Transverse colon (tissue), 3 donors: Measurements from ENCODE around the gene C2orf42.

Experiments
- EP300 ChIP-seq: sonication (generic); formaldehyde crosslinking; IDR thresholded peaks from one replicate; pipeline ENCODE4 v1.6.1; 2017; ENCODE audit warnings: antibody characterized with exemption, low read depth
- POLR2A ChIP-seq: fragments of 450-650 bp; IDR thresholded peaks from one replicate; pipeline ENCODE4 v1.6.1; 2016; ENCODE audit warnings: antibody characterized with exemption, mild to moderate bottlenecking, moderate library complexity
- TF ChIP-seq, protein P1 (sequence below), 5 experiments: fragments of 200-600 bp in 3 of 5; fragments of 450-650 bp in 2 of 5; sonication (generic) in 3 of 5; IDR thresholded peaks; 1 replicate in 2 of 5; 2 replicates in 3 of 5; pipeline ENCODE4 v1.5.1; 2016 to 2017; ENCODE audit warnings: antibody characterized with exemption in 5 of 5, inconsistent platforms in 3 of 5, mild to moderate bottlenecking in 2 of 5, moderate library complexity in 1 of 5

DNA sequence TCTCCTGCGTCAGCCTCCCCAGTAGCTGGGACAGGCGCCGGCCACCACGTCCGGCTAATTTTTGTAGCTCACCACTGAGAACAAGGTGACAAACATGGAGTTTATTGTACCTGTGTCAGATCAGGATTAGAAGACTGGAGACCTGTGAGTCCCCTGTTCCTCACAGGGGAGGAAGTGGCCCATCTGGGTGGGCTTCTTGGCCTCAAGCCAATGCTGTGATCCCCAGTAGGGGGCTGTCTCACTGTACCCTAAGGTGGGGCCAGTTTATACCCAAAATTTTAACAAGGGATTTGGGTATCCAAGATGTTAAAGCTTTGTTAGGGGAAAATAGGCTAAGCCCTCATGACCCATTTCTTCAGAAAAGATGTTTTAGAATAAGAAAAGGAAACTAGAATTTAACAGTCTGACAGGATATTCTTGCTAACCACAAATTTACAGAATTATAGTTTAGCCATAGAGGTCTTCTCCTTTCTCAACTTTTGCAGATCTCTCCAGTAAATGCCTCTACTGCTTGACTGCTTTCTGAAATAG, 87.2 kb downstream of the C2orf42 start:
- TF ChIP-seq, protein P1, sequence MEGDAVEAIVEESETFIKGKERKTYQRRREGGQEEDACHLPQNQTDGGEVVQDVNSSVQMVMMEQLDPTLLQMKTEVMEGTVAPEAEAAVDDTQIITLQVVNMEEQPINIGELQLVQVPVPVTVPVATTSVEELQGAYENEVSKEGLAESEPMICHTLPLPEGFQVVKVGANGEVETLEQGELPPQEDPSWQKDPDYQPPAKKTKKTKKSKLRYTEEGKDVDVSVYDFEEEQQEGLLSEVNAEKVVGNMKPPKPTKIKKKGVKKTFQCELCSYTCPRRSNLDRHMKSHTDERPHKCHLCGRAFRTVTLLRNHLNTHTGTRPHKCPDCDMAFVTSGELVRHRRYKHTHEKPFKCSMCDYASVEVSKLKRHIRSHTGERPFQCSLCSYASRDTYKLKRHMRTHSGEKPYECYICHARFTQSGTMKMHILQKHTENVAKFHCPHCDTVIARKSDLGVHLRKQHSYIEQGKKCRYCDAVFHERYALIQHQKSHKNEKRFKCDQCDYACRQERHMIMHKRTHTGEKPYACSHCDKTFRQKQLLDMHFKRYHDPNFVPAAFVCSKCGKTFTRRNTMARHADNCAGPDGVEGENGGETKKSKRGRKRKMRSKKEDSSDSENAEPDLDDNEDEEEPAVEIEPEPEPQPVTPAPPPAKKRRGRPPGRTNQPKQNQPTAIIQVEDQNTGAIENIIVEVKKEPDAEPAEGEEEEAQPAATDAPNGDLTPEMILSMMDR (IDR thresholded peaks at IDR 0.05), result no peak
- TF ChIP-seq POLR2A, result no peak
- TF ChIP-seq EP300, result no peak
